Endothelial cell of umbilical vein (primary cell): ENCODE data around the gene CCNL2. TPM values are rescaled to one million over a fixed set of nuclear protein-coding genes. Genes with fewer than 3 reads are reported as not detected.

Source experiments
- BruUV-seq: library from RNA; stranded (reverse); fragments of 400-500 nt; replicated peaks from 2 replicates; lab custom pipeline; 2021; lab: Mats Ljungman, UMichigan
- CTCF ChIA-PET: fragments of 300-600, 350-600 bp; sonication (Branson Sonifier 250); formaldehyde crosslinking; loops from one replicate; lab custom pipeline; 2021; ENCODE audit warnings: antibody characterized with exemption, inconsistent platforms; lab: Charles Lee
- POLR2A ChIA-PET: fragments of 300-600, 350-600 bp; sonication (Branson Sonifier 250); formaldehyde crosslinking; loops from one replicate; lab custom pipeline; 2021; ENCODE audit warnings: antibody characterized with exemption, inconsistent platforms; lab: Charles Lee
- DNase-seq: peaks from one replicate; pipeline ENCODE4 v3.0.0-alpha.2; 2011; ENCODE audit warnings: low read depth, low spot score
- FAIRE-seq: peaks from 2 replicates; lab custom pipeline; 2011; peaks lifted over from hg19 to GRCh38; lab: Jason Lieb, UNC
- H2AFZ ChIP-seq: 2 replicates; pipeline ENCODE4 v1.6.0; 2012; ENCODE audit warnings: low read depth, low read length, control low read depth, inconsistent platforms
- H3K27ac ChIP-seq: 2 replicates; pipeline ENCODE4 v1.5.1; 2011; ENCODE audit warnings: low read depth, mild to moderate bottlenecking, control low read depth, low read length, moderate library complexity; ENCODE audit not compliant: insufficient read depth
- H3K27me3 ChIP-seq, 2 experiments: 2 replicates each; pipeline versions ENCODE4 v1.6.0 to v1.6.1; 2011; ENCODE audit warnings: low read length in 2 of 2, mixed read lengths in 1 of 2; ENCODE audit not compliant: control insufficient read depth in 2 of 2, insufficient read depth in 2 of 2
- H3K36me3 ChIP-seq, 2 experiments: 2 replicates in 1 of 2; 3 replicates in 1 of 2; pipeline ENCODE4 v1.5.1; 2011; ENCODE audit warnings: low read length in 2 of 2, mild to moderate bottlenecking in 1 of 2, moderate library complexity in 1 of 2; ENCODE audit not compliant: control insufficient read depth in 2 of 2, insufficient read depth in 2 of 2; ENCODE audit errors: extremely low read depth in 1 of 2
- H3K4me1 ChIP-seq: 3 replicates; pipeline ENCODE4 v1.5.1; 2011; ENCODE audit warnings: mild to moderate bottlenecking, low read length; ENCODE audit not compliant: control insufficient read depth, insufficient read depth; ENCODE audit errors: extremely low read depth
- H3K4me2 ChIP-seq: 2 replicates; pipeline ENCODE4 v1.6.1; 2011; ENCODE audit warnings: low read length, control low read depth, mixed read lengths; ENCODE audit not compliant: insufficient read depth
- H3K4me3 ChIP-seq, 3 experiments: fragments of 200-600 bp in 1 of 3; sonication (generic), shearing (Covaris generic) in 1 of 3; replicated peaks in 1 of 3; 2 replicates each; pipeline ENCODE4 v1.5.1; 2011 to 2016; ENCODE audit warnings: control low read depth in 3 of 3, low read length in 3 of 3, mild to moderate bottlenecking in 2 of 3, inconsistent platforms in 1 of 3, low read depth in 1 of 3, moderate library complexity in 1 of 3; ENCODE audit not compliant: insufficient read depth in 1 of 3
- H3K79me2 ChIP-seq: 2 replicates; pipeline ENCODE4 v1.6.0; 2012; ENCODE audit warnings: low read length, inconsistent platforms; ENCODE audit not compliant: control insufficient read depth, insufficient read depth
- H3K9ac ChIP-seq: replicated peaks from 2 replicates; pipeline ENCODE3; 2011; ENCODE audit warnings: low read length, control low read depth; ENCODE audit not compliant: insufficient read depth; ENCODE audit errors: extremely low read depth
- H3K9me1 ChIP-seq: replicated peaks from 3 replicates; pipeline ENCODE4 v1.6.0; 2011; ENCODE audit warnings: mild to moderate bottlenecking, low read length; ENCODE audit not compliant: control insufficient read depth, insufficient read depth; ENCODE audit errors: extremely low read depth
- H3K9me3 ChIP-seq: replicated peaks from 2 replicates; pipeline ENCODE4 v1.5.1; 2012; ENCODE audit warnings: low read length, inconsistent platforms; ENCODE audit not compliant: control insufficient read depth, insufficient read depth
- H4K20me1 ChIP-seq: replicated peaks from 2 replicates; pipeline ENCODE3; 2011; ENCODE audit warnings: mild to moderate bottlenecking, low read length; ENCODE audit not compliant: control insufficient read depth, insufficient read depth; ENCODE audit errors: extremely low read depth
- CTCF ChIP-seq, 2 donors: IDR thresholded peaks; 1 replicate in 1 of 2; 2 replicates in 1 of 2; pipeline ENCODE4 v1.5.1; 2011; ENCODE audit warnings: low read length in 2 of 2, mild to moderate bottlenecking in 2 of 2, moderate library complexity in 2 of 2, control low read depth in 1 of 2, inconsistent platforms in 1 of 2, low read depth in 1 of 2; ENCODE audit not compliant: insufficient read depth in 1 of 2; ENCODE audit errors: extremely low read depth in 1 of 2
- EZH2 ChIP-seq: IDR thresholded peaks from 2 replicates; pipeline ENCODE4 v1.6.1; 2012; ENCODE audit warnings: borderline replicate concordance, low read depth, mild to moderate bottlenecking, moderate library complexity, low read length, inconsistent platforms; ENCODE audit not compliant: severe bottlenecking
- FOS ChIP-seq: IDR thresholded peaks from 2 replicates; pipeline ENCODE4 v1.6.1; 2011; ENCODE audit warnings: mild to moderate bottlenecking, low read length, moderate library complexity, borderline replicate concordance; ENCODE audit not compliant: insufficient read depth
- JUN ChIP-seq: IDR thresholded peaks from 2 replicates; pipeline ENCODE4 v1.6.1; 2011; ENCODE audit warnings: borderline replicate concordance, low read depth; ENCODE audit not compliant: insufficient read length, insufficient read depth
- MYC ChIP-seq: IDR thresholded peaks from one replicate; pipeline ENCODE4 v1.6.1; 2011; ENCODE audit warnings: mild to moderate bottlenecking, low read depth, low read length
- POLR2AphosphoS5 ChIP-seq: IDR thresholded peaks from 2 replicates; pipeline ENCODE4 v1.6.1; 2012; ENCODE audit warnings: low read depth, mild to moderate bottlenecking, control low read depth, low read length, moderate library complexity; ENCODE audit not compliant: insufficient read depth
- dilution Hi-C: fragments of 300-500 bp; cut with MboI; formaldehyde crosslinking; loops from one replicate; pipeline ENCODE4 v1.15.0; 2019; ENCODE audit warnings: low sequenced_read_pairs; ENCODE audit not compliant: extremely low pct_ligation_motif_present
- intact Hi-C: fragments of 100-400 bp; cut with micrococcal nuclease; formaldehyde crosslinking; loops from one replicate; pipeline ENCODE4 v1.10.0; 2022
- polyA plus RNA-seq, 4 experiments: library from polyadenylated mRNA; depleted of rRNA in 3 of 4; stranded (reverse) in 3 of 4; unstranded in 1 of 4; fragments of >200 nt; gene quantifications; 2 replicates each; pipeline versions ENCODE4 v1.2.1 to v1.2.3, GENCODE V29; 2011 to 2012; ENCODE audit warnings: missing spikeins in 1 of 4
- total RNA-seq: library from RNA; stranded (reverse); gene quantifications from 2 replicates; pipeline ENCODE4 v1.2.3, GENCODE V29; 2021

CCNL2 gene
- total and polyA plus RNA-seq, 2 donors (not counting 3 experiments of a cell fraction or from before 2014, with no cell fraction given) = 188 to 209 TPM

GRCh38 chr1:1365875-1366698, 33.0 kb downstream of the CCNL2 start:
- H3K27ac ChIP-seq = no peak overlapping the region
- H3K9me3 ChIP-seq = peaks cover 3% of the 10 kb centered on the region
- FAIRE-seq (no peak), DNase-seq (no peak)
- intact Hi-C loops (no loop called here), dilution Hi-C loops (no loop called here)
- no peaks in the 10 kb centered on the region for H3K4me1 ChIP-seq
- H4K20me1 ChIP-seq = no peaks in the 10 kb centered on the region
- H3K4me2 ChIP-seq = no peak overlapping the region
- no peaks in the 10 kb centered on the region for H3K36me3 ChIP-seq
- no peak overlapping the region for H3K4me3 ChIP-seq
- no TSS peak for BruUV-seq
- no peaks in the 10 kb centered on the region for H3K79me2 ChIP-seq
- no peak overlapping the region for H2AFZ ChIP-seq
- no peaks in the 10 kb centered on the region for H3K27me3 ChIP-seq
- ChIA-PET CTCF (no interaction called here), POLR2A (interaction anchor here (1.1 to 1.3 kb wide), 2 partner anchors 9 to 11 kb away, joined by 3 read pairs; partner anchors contain the start of gene AURKAIP1)
- TF ChIP-seq EZH2 (no peak), MYC (no peak), JUN (no peak), CTCF (IDR thresholded peaks at IDR 0.05; ENCODE audit: extremely low read depth in 1 of 2, insufficient read depth in 1 of 2, low read depth in 1 of 2, low read length in 2 of 2) (no peak), POLR2AphosphoS5 (no peak), FOS (no peak)
- no peak overlapping the region for H3K9ac ChIP-seq
- H3K9me1 ChIP-seq = no peaks in the 10 kb centered on the region
